ENCODE results near the gene MDGA2. TPM values are rescaled to one million over a fixed set of nuclear protein-coding genes. Genes with fewer than 3 reads are reported as not detected.

MDGA2 gene
- total and polyA plus RNA-seq, 9 of the 15 experiments (the other 6 are each of a cell fraction or from before 2014, with no cell fraction given) = 0.01 to 0.18 (median 0.03) TPM; not detected in 5

DNA sequence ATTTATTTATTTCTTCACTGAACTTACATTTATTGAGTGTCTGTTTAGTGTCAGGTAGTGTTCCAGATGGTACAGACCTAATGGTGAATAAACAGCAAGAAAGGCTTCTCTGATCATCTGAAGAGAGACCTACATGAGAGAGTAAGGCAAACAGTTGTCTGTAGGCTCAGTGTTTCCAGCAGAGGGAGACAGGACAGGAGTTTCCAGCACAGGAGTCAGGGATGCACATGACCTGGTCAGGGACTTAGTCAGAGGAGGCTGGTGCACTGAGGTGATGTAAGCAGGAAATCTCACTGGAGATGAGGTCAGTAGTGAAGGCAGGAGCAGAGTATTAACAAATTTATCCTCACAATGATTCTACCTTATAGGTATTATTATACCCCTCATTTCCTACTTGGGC is 233.2 kb downstream of the MDGA2 start:
- no peak for DNase-seq (ENCODE audit: extremely low read depth in 1 of 4, low spot score in 3 of 4)
- no peak overlapping the region for H3K9ac ChIP-seq (ENCODE audit: insufficient read depth in 1 of 2, low read depth in 2 of 2, low read length in 2 of 2)
- POLR2A ChIA-PET = no interaction called here
- TF ChIP-seq ARHGAP35 (IDR thresholded peaks at IDR 0.05; ENCODE audit: partially characterized antibody) = no peak
- TF ChIP-seq ELF1 (tag; IDR thresholded peaks at IDR 0.05) = no peak
- no peak for TF ChIP-seq CAMTA2 (CRISPR knock-in tag; conservative IDR thresholded peaks at IDR 0.05)
- no peak for TF ChIP-seq HLTF (IDR thresholded peaks at IDR 0.05)
- no peak for TF ChIP-seq ATF1 (CRISPR knock-in tag; IDR thresholded peaks at IDR 0.05)
- no peak for TF ChIP-seq ATF1 (tag; IDR thresholded peaks at IDR 0.05)
- no peak for TF ChIP-seq PML (IDR thresholded peaks at IDR 0.05; ENCODE audit: low read length)
- no peak for TF ChIP-seq ELK1 (CRISPR knock-in tag; IDR thresholded peaks at IDR 0.05)
- intact Hi-C loops (cut with micrococcal nuclease) (no loop called here), in situ Hi-C loops (cut with MboI) (no loop called here)
- no peak overlapping the region for H2AFZ ChIP-seq (ENCODE audit: low read depth, low read length)
- H3K4me2 ChIP-seq (ENCODE audit: insufficient read depth, low read length) = no peak overlapping the region
- no peaks in the 10 kb centered on the region for H3K79me2 ChIP-seq (ENCODE audit: control insufficient read depth, insufficient read depth, low read length)
- no peaks in the 10 kb centered on the region for H3K36me3 ChIP-seq (ENCODE audit: control insufficient read depth, insufficient read depth, low read length)
- CTCF ChIA-PET (ENCODE audit: low intra/inter-chr PET ratio) = no interaction called here
- H3K27me3 ChIP-seq (ENCODE audit: control insufficient read depth in 2 of 2, insufficient read depth in 2 of 2, low read length in 2 of 2) = no peaks in the 10 kb centered on the region
- no peak for FAIRE-seq
- H3K27ac ChIP-seq (ENCODE audit: extremely low read depth, low read depth, low read length) = no peak overlapping the region
- H3K4me1 ChIP-seq (replicated peaks in 1 of 2; ENCODE audit: control insufficient read depth in 2 of 2, insufficient read depth in 2 of 2, low read length in 2 of 2) = no peaks in the 10 kb centered on the region
- H3K9me1 ChIP-seq (ENCODE audit: control insufficient read depth, insufficient read depth, low read length) = no peaks in the 10 kb centered on the region
- ATAC-seq = no peak
- no TSS peak for BruUV-seq (replicated peaks)
- no peaks in the 10 kb centered on the region for H4K20me1 ChIP-seq (replicated peaks; ENCODE audit: control insufficient read depth, insufficient read depth, low read length)
- H3K4me3 ChIP-seq = no peak overlapping the region
- no peaks in the 10 kb centered on the region for H3K9me3 ChIP-seq (replicated peaks; ENCODE audit: control insufficient read depth, insufficient read depth, low read depth, low read length)

- Histone ChIP-seq H4K20me1 (replicated peaks; ENCODE audit: control insufficient read depth, insufficient read depth, low read length) (no peaks in the 10 kb centered on the region), H3K4me1 (replicated peaks in 1 of 2; ENCODE audit: control insufficient read depth in 2 of 2, insufficient read depth in 2 of 2, low read length in 2 of 2) (no peaks in the 10 kb centered on the region), H3K79me2 (ENCODE audit: control insufficient read depth, insufficient read depth, low read length) (no peaks in the 10 kb centered on the region), H3K36me3 (ENCODE audit: control insufficient read depth, insufficient read depth, low read length) (no peaks in the 10 kb centered on the region), H3K27me3 (ENCODE audit: control insufficient read depth in 2 of 2, insufficient read depth in 2 of 2, low read length in 2 of 2) (no peaks in the 10 kb centered on the region), H3K9me1 (ENCODE audit: control insufficient read depth, insufficient read depth, low read length) (no peaks in the 10 kb centered on the region), H3K9ac (ENCODE audit: insufficient read depth in 1 of 2, low read depth in 2 of 2, low read length in 2 of 2) (no peak overlapping the region), H3K4me2 (ENCODE audit: insufficient read depth, low read length) (no peak overlapping the region), H2AFZ (ENCODE audit: low read depth, low read length) (no peak overlapping the region), H3K27ac (ENCODE audit: extremely low read depth, low read depth, low read length) (no peak overlapping the region), H3K9me3 (replicated peaks; ENCODE audit: control insufficient read depth, insufficient read depth, low read depth, low read length) (no peaks in the 10 kb centered on the region), H3K4me3 (no peak overlapping the region)
- ChIA-PET POLR2A (no interaction called here), CTCF (ENCODE audit: low intra/inter-chr PET ratio) (no interaction called here)
- no peak for FAIRE-seq
- 0% methylated on average over 2 of the region's 2 CpGs for WGBS (ENCODE audit: insufficient coverage, low coverage, missing lambda C conversion rate)
- in situ Hi-C loops (cut with MboI) (no loop called here), intact Hi-C loops (cut with micrococcal nuclease) (no loop called here)
- ATAC-seq = no peak
- no TSS peak for BruUV-seq (replicated peaks)
- DNase-seq (ENCODE audit: extremely low read depth in 1 of 4, low spot score in 3 of 4) = no peak
- no peak for TF ChIP-seq ZNF217 (CRISPR knock-in tag; IDR thresholded peaks at IDR 0.05)
- TF ChIP-seq ZNF511 (CRISPR knock-in tag; IDR thresholded peaks at IDR 0.05) = no peak
- no peak for TF ChIP-seq ZNF232 (CRISPR knock-in tag; IDR thresholded peaks at IDR 0.05)
- TF ChIP-seq ZBTB34 (CRISPR knock-in tag; IDR thresholded peaks at IDR 0.05) = no peak
- TF ChIP-seq ZNF384 (IDR thresholded peaks at IDR 0.05; ENCODE audit: low read depth, low read length) = no peak
- no peak for TF ChIP-seq ZBTB17 (CRISPR knock-in tag; IDR thresholded peaks at IDR 0.05)
Observed at GRCh38 chr14:47439953-47440352, 235.5 kb downstream of the MDGA2 start.

Measured in K562 (cell line).